GM19452 (cell line): ENCODE results near the gene MACF1.
"Not testable (repeated sequence)": the region's sequence is repeated elsewhere in the genome, so short reads cannot be mapped to it uniquely, and the experiment has no call there.

Experiments
- ATAC-seq: cut with Tn5 transposase; IDR thresholded peaks from one replicate; pipeline ENCODE4 v1.9.1; 2021; ENCODE audit not compliant: unreplicated experiment

MACF1 gene, protein sequence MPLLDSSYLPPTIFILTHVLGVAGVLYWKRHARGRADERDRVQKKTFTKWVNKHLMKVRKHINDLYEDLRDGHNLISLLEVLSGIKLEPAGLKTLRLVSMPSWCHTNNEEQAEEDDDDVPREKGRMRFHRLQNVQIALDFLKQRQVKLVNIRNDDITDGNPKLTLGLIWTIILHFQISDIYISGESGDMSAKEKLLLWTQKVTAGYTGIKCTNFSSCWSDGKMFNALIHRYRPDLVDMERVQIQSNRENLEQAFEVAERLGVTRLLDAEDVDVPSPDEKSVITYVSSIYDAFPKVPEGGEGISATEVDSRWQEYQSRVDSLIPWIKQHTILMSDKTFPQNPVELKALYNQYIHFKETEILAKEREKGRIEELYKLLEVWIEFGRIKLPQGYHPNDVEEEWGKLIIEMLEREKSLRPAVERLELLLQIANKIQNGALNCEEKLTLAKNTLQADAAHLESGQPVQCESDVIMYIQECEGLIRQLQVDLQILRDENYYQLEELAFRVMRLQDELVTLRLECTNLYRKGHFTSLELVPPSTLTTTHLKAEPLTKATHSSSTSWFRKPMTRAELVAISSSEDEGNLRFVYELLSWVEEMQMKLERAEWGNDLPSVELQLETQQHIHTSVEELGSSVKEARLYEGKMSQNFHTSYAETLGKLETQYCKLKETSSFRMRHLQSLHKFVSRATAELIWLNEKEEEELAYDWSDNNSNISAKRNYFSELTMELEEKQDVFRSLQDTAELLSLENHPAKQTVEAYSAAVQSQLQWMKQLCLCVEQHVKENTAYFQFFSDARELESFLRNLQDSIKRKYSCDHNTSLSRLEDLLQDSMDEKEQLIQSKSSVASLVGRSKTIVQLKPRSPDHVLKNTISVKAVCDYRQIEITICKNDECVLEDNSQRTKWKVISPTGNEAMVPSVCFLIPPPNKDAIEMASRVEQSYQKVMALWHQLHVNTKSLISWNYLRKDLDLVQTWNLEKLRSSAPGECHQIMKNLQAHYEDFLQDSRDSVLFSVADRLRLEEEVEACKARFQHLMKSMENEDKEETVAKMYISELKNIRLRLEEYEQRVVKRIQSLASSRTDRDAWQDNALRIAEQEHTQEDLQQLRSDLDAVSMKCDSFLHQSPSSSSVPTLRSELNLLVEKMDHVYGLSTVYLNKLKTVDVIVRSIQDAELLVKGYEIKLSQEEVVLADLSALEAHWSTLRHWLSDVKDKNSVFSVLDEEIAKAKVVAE (N-terminal part only)

DNA sequence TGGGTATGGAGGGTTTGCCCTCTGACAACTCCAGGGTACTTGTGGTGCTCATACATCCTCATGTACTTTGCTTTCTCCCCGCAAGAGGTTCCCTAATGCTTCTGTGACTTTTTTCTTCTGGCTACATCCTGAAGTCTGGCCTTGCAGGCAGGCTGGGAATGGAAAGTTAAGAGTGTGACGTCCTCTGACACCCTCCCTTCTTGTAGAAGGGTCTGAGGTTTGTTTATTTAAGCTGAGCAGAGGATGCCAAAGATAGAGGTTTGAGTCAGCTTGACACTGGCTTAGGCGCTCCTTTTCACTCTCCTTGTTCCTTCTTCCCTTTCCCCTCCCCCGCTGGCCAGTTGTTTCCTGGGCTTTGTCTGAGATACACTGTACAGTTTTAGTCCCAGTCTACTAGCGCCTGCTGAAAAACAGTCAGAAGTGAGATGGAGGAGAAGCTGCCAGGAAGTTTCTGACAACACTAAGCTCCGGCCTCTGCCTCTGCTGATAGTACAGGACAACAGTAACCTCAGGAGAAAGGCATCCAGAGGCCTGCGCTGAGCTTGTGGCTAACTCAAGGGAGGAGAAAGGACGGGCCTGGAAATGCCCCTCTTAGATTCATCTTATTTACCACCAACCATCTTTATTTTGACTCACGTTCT, at the start of gene MACF1:
Gene MACF1, plus strand, starts transcription at position 255 of the 641 bp plus-strand sequence. Its CDS starts 328 bp downstream, at position 583.
- ATAC-seq: no peak

- no peak for ATAC-seq
Measured at GRCh38 chr1:39157304-39157703, 47.2 kb upstream of the MACF1 start.

DNA sequence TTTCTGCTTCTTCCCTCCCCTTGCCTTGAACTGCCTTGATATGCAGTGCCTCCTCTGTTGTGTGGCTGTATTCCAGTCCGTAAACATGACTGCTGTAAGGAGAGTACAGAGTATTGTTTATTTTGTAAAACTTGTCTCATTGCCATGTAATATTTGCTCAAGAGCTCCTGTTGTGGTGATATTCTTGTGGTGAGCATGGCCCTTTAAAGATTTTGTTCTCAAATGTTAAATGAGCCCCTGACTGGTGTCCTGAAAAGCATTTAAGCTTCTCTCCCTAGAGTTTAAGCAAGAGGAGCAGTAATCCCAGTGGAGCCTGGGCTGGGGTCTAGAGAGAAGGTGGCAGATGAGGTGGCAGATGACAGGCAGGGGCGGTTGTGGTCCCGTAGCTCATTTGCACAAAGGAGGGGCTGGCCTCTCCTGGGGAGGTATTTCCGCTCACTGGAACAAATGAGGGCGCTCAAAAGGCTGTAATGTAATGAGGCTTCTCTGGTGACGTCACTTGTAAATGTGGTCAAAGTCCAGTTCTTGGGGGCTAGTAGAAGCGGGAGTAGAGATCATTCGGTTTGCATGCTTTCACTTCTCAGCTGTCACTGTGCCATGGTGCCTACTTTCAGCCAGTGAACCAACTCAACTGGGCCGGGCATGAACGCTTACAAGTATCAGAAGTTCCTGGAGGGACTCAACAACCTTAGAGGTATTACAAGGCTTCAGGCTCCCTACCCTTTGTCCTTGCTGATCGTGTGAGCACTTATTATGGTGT, 46.0 kb upstream of the MACF1 start:
- no peak for ATAC-seq

GRCh38 chr1:39159224-39160036, 45.1 kb upstream of the MACF1 start:
- no peak for ATAC-seq

- ATAC-seq: no peak
Measured at GRCh38 chr1:39160703-39161102, 43.8 kb upstream of the MACF1 start.

DNA sequence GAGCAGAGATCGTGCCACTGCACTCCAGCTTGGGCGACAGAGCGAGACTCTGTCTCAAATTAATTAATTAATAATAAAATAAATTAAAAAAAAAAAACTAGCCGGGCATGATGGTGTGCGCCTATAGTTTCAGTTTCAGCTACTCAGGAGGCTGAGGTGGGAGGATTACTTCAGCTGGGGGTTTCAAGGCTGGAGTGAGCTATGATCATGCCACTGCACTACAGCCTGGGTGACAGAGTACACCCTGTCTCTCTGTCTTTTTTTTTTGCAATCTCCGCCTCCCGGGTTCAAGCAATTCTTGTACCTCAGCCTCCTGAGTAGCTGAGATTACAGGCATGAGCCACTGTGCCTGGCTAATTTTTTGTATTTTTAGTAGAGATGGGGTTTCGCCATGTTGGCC, 42.7 kb upstream of the MACF1 start:
- not testable (repeated sequence) for ATAC-seq

- ATAC-seq: no peak
Measured at GRCh38 chr1:39163469-39163868, 41.0 kb upstream of the MACF1 start.

DNA sequence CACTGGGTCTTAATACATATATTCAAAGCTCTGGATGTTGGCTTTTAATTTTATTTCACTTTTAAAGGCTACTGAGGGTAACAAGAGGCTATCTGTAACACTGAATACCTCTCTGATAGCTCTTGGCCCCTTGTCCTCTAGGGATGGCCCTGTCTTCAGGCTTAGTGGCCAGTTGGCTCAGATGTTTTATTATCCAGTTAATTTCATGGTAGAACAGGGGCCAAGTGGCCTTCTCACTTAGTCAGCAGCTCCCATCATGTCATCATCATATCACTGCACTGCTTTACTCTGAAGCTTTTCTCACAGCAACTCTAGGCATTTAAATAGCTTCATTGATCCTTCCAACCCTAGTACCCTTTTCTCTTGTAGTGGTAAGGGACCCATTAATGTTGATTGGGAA, 40.2 kb upstream of the MACF1 start:
- no peak for ATAC-seq

DNA sequence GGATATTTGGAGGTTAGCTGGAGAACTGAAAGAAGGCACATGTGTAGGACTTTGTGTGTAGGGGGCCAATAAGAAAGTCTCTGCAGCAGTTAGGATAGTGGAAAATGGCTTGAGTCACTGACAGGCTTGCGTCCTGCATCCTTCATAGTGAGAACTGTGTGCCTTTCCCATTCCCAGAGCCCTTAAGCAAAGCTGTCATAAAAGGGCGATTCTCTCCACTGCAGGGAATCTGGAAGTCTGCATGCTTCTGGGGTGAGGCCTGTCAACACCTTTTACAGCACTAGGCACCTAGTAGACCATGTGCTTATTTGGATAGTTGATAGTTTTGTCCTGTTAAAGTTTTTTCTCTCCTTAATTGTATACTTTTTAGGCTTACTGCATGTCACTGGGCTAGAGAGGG, 39.4 kb upstream of the MACF1 start:
- no peak for ATAC-seq

DNA sequence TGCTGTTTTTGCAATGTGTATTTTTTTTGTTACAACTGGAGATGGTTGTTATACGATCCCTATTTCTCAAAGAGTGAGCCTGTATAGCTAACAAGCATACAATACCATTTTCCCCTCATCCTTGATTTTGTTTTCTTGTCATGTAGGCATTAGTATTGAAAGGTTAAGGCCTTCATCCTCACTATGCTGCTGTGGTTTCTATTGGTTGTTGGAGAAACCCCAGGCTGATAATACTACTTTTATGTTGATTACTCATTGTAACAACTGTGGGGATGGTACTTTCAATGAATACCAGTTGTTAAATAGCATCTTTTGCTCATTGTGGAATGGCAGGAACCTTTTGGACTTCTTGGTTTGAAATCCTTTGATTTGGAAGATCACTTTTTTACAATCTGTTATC, 39.0 kb upstream of the MACF1 start:
- no peak for ATAC-seq

GRCh38 chr1:39167632-39168209, 36.8 kb upstream of the MACF1 start:
- ATAC-seq: no peak

GRCh38 chr1:39168301-39169080, 36.0 kb upstream of the MACF1 start:
- ATAC-seq: no peak

- no peak for ATAC-seq
Measured at GRCh38 chr1:39170731-39171667, 33.5 kb upstream of the MACF1 start.

DNA sequence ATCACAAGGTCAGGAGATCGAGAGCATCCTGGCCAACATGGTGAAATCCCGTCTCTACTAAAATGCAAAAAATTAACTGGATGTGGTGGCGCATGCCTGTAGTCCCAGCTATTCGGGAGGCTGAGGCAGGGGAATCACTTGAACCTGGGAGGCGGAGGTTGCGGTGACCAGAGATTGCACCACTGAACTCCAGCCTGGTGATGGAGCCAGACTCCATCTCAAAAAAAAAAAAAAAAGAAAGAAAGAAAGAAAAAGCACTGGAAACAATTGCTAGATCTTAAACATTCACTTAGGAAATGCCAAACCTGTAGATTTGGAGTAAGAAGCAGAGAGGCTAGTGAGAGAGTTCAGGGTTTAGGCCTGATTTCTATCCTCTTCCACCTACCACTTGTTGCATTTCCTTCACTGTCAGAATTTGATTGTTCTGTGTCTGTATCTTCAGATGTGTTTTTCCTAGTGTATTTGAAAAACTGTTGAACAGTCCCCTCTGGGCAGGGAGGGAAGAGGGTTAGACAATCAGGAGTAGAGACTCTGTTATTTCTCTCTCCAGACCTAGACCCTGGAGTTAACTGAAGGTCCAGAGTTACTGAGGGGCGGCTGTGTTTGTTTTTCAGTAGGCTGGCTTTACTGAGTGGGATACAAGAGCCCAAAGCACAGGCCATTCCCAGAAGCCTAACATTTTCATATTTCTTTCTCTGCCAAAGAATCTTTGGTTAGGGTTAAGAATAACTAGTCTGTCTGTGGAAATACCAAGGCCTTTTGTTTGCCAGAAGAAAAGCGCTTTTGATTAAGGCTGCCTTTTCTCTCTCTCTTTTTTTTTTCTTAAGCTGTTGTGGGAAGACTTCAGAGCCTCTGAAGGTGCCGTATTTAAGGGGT, 31.1 kb upstream of the MACF1 start:
- no peak for ATAC-seq

DNA sequence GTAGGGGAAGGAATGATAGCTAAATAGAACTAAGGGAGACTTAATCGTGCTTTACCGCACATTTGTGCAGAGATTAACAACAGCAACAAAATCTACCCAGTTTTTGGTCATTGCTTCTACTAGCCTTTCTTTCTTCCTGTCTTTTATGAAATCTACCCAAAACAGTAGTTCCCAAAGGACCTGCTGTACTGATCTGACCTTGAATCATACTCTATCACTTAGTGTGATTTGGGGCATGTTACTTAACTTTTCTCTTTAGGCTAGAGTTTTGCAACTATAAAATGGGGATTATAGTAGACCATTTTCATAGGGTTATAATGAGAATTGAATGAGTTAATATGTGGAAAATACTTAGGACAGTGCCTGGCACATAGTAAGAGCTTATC, 30.5 kb upstream of the MACF1 start:
- no peak for ATAC-seq
